Measurements from ENCODE around the gene FBXO34.
"Not testable (repeated sequence)": the region's sequence is repeated elsewhere in the genome, so short reads cannot be mapped to it uniquely, and the experiment has no call there.

The FBXO34 gene

GRCh38 chr14:55303125-55303499, 31.9 kb downstream of the FBXO34 start:
- H3K4me3 ChIP-seq (ENCODE audit: low read depth, low read length), result no peak overlapping the region
- H3K27ac ChIP-seq, result no peak overlapping the region
- in situ Hi-C loops (cut with HindIII; ENCODE audit: low pct_ligation_motif_present, low sequenced_read_pairs), result no loop called here
- H3K27me3 ChIP-seq (replicated peaks), result no peaks in the 10 kb centered on the region
- no peak for DNase-seq
- no peaks in the 10 kb centered on the region for H3K36me3 ChIP-seq (replicated peaks)
- no peak for TF ChIP-seq CTCF (IDR thresholded peaks at IDR 0.05; ENCODE audit: low read depth, low read length, missing control alignments)

GRCh38 chr14:55303691-55304145, 32.5 kb downstream of the FBXO34 start:
- H3K27ac ChIP-seq, result no peak overlapping the region
- in situ Hi-C loops (cut with HindIII; ENCODE audit: low pct_ligation_motif_present, low sequenced_read_pairs), result no loop called here
- H3K27me3 ChIP-seq (replicated peaks), result no peaks in the 10 kb centered on the region

GRCh38 chr14:55306938-55307589, 35.8 kb downstream of the FBXO34 start:
- H3K27me3 ChIP-seq (replicated peaks), result no peaks in the 10 kb centered on the region
- H3K36me3 ChIP-seq (replicated peaks), result no peaks in the 10 kb centered on the region
- in situ Hi-C loops (cut with HindIII; ENCODE audit: low pct_ligation_motif_present, low sequenced_read_pairs), result no loop called here
- H3K4me3 ChIP-seq (ENCODE audit: low read depth, low read length), result no peak overlapping the region
- DNase-seq, result no peak
- no peak overlapping the region for H3K27ac ChIP-seq
- TF ChIP-seq CTCF (IDR thresholded peaks at IDR 0.05; ENCODE audit: low read depth, low read length, missing control alignments), result no peak

More at GRCh38 chr14:55303691-55304145, 32.5 kb downstream of the FBXO34 start:
- Histone ChIP-seq H3K36me3 (replicated peaks) (no peaks in the 10 kb centered on the region), H3K4me3 (ENCODE audit: low read depth, low read length) (no peak overlapping the region)
- TF ChIP-seq CTCF (IDR thresholded peaks at IDR 0.05; ENCODE audit: low read depth, low read length, missing control alignments), result no peak
- DNase-seq, result no peak

- no peaks in the 10 kb centered on the region for H3K27me3 ChIP-seq (replicated peaks)
- no peak for TF ChIP-seq CTCF (IDR thresholded peaks at IDR 0.05; ENCODE audit: low read depth, low read length, missing control alignments)
- no peak overlapping the region for H3K4me3 ChIP-seq (ENCODE audit: low read depth, low read length)
- H3K36me3 ChIP-seq (replicated peaks), result no peaks in the 10 kb centered on the region
- no peak overlapping the region for H3K27ac ChIP-seq
- in situ Hi-C loops (cut with HindIII; ENCODE audit: low pct_ligation_motif_present, low sequenced_read_pairs), result no loop called here
- no peak for DNase-seq
These were observed 37.9 kb downstream of the FBXO34 start for GRCh38 chr14:55309154-55309553.

GRCh38 chr14:55309761-55310365, 38.6 kb downstream of the FBXO34 start:
- Histone ChIP-seq H3K36me3 (replicated peaks) (no peaks in the 10 kb centered on the region), H3K27ac (no peak overlapping the region), H3K4me3 (ENCODE audit: low read depth, low read length) (no peak overlapping the region), H3K27me3 (replicated peaks) (no peaks in the 10 kb centered on the region)
- DNase-seq, result no peak
- TF ChIP-seq CTCF (IDR thresholded peaks at IDR 0.05; ENCODE audit: low read depth, low read length, missing control alignments), result no peak
- in situ Hi-C loops (cut with HindIII; ENCODE audit: low pct_ligation_motif_present, low sequenced_read_pairs), result no loop called here

- H3K4me3 ChIP-seq (ENCODE audit: low read depth, low read length); DNase-seq; H3K27ac ChIP-seq; H3K27me3 ChIP-seq (replicated peaks); H3K36me3 ChIP-seq (replicated peaks); in situ Hi-C loops (cut with HindIII; ENCODE audit: low pct_ligation_motif_present, low sequenced_read_pairs): not testable (repeated sequence)
These were observed 41.3 kb downstream of the FBXO34 start for GRCh38 chr14:55312379-55313030.

All from brain microvascular endothelial cell (primary cell).